Upper lobe of left lung (tissue), 6 donors: ENCODE data around the gene SLF1. TPM values are rescaled to one million over a fixed set of nuclear protein-coding genes. Genes with fewer than 3 reads are reported as not detected.

ENCODE experiments used
- ATAC-seq, 2 donors: fragments of 200-7000 bp; cut with Tn5 transposase; one replicate each; pipeline ENCODE4 v1.9.1; 2022; ENCODE audit warnings: mild to moderate bottlenecking in 2 of 2, moderate library complexity in 2 of 2; ENCODE audit not compliant: low FRiP score in 2 of 2
- DNase-seq, 2 donors: peaks; one replicate each; pipeline ENCODE4 v3.0.0-alpha.2; 2019 to 2020
- H3K27ac ChIP-seq, 4 donors: fragments of 200-600 bp; sonication (generic); one replicate each; pipeline ENCODE4 v1.5.1; 2016 to 2019
- H3K27me3 ChIP-seq, 4 donors: fragments of 200-600 bp; sonication (generic); one replicate each; pipeline ENCODE4 v1.5.1; 2017 to 2019
- H3K36me3 ChIP-seq, 4 donors: fragments of 200-600 bp; sonication (generic); one replicate each; pipeline ENCODE4 v1.5.1; 2016 to 2019
- H3K4me1 ChIP-seq, 4 donors: fragments of 200-600 bp; sonication (generic); one replicate each; pipeline ENCODE4 v1.5.1; 2018 to 2019
- H3K4me3 ChIP-seq, 4 donors: fragments of 200-600 bp; sonication (generic); one replicate each; pipeline ENCODE4 v1.5.1; 2017 to 2019; ENCODE audit warnings: mild to moderate bottlenecking in 2 of 4, moderate library complexity in 1 of 4
- H3K9me3 ChIP-seq, 4 donors: fragments of 200-600 bp; sonication (generic); one replicate each; pipeline ENCODE4 v1.5.1; 2018 to 2019
- EP300 ChIP-seq, 4 donors: sonication (generic); formaldehyde crosslinking; IDR thresholded peaks; one replicate each; pipeline ENCODE4 v1.5.1; 2017; ENCODE audit warnings: antibody characterized with exemption in 4 of 4, control low read depth in 2 of 4
- POLR2A ChIP-seq, 4 donors: fragments of 450-650 bp; IDR thresholded peaks; one replicate each; pipeline ENCODE4 v1.5.1; 2016 to 2017; ENCODE audit warnings: antibody characterized with exemption in 4 of 4, mild to moderate bottlenecking in 2 of 4
- POLR2AphosphoS5 ChIP-seq, 2 donors: sonication (generic); formaldehyde crosslinking; IDR thresholded peaks; one replicate each; pipeline ENCODE4 v1.5.1; 2017; ENCODE audit warnings: antibody characterized with exemption in 2 of 2
- WGBS, 2 donors: methylation state at CpG; one replicate each; pipeline ENCODE4 v1.1.5; 2017 to 2018; 5-methylcytosine and 5-hydroxymethylcytosine counted together
- total RNA-seq, 6 donors: library from RNA; depleted of rRNA in 4 of 6; stranded (reverse); fragments of >200 nt in 4 of 6; gene quantifications; one replicate each; pipeline versions ENCODE4 v1.1.0 to v1.2.1, GENCODE V29; 2016 to 2021
- TF ChIP-seq, protein P1 (sequence below), 6 experiments: fragments of 450-650 bp in 4 of 6; fragments of 200-600 bp in 2 of 6; sonication (generic) in 2 of 6; IDR thresholded peaks; one replicate each; pipeline ENCODE4 v1.5.1; 2016 to 2019; ENCODE audit warnings: antibody characterized with exemption in 6 of 6
- donor health status: DM: no; HTN: no; CAD: no; lungs with moderate emphysema.
- donor health status: DM: no; HTN: yes; CAD: no; lungs with severe emphysema.

The SLF1 gene
- total RNA-seq, 6 donors from 2014 or later: 4.3 to 19.9 (median 8.2) TPM

DNA sequence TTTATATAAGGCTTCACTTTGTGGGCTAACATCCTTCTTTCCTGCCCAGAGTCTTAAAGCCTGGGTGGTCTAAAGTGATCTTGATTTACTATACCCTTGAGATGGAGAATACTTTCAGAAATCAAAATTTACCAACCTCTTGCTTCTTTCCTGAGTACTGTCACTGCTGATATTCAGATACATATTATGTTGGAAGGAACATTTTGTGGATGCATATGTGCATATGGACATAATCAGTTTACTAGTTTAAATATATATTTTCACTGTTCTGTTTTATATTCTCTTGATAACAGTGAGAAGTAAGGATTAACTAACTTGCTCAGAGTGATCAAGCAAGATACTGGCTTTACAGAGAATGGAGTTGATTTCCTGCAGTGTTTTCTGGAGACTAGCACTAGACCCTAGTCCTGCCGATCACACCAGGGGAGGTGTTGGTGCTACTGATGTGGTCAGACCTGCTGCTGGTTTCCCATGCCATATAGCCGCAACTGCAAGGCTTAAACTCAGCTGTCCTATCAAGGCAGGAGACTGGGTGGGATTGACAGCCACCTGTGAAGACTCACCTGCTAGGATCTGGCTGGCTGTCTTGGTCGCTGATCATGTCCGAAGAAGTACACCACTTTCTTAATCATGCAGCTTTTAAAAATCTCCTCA is 57.6 kb downstream of the SLF1 start:
- H3K4me1 ChIP-seq: no peaks in the 10 kb centered on the region
- no peaks in the 10 kb centered on the region for H3K27me3 ChIP-seq
- no peaks in the 10 kb centered on the region for H3K9me3 ChIP-seq
- no peak overlapping the region for H3K4me3 ChIP-seq
- WGBS, 2 donors: 95 to 96% methylated on average over 4 of the region's 4 CpGs
- DNase-seq (no peak), ATAC-seq (no peak)
- no peak overlapping the region for H3K27ac ChIP-seq
- no peak for TF ChIP-seq EP300 (IDR thresholded peaks at IDR 0.05)
- H3K36me3 ChIP-seq: peaks cover 0 to 6% (median 2%) of the 10 kb centered on the region in 4 donors

DNA sequence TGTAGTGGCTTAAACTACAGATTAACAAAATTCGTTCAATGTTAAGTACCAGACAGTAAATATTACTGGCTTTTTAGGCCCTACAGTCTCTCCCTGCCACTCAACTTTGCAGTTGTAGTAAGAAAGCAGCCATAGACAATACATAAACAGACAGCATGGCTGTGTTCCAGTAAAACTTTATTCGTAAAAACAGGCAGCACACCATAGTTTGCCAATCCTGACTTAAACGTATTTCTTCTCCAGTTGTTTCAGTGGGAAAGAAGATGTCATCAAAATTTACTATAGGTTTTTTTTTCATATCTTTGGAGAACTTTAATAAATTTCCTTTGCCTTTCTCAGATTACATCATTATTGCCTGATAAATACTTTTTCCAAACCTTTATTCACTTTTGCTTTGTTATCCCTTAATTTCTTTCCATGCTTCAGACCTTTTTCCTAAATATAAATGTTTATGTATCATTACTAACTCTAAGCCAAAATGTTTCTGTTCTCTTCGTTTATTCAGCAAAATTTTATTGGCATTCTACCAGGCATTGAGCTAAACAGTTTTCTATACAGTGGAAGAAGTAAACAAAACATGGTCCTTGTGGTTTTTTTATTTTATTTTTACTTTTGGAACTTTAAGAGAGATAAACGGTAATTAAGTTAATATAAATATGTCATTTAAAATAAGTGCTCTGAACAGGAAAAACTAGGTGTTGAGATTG is 64.5 kb downstream of the SLF1 start:
- no peak for TF ChIP-seq POLR2A (IDR thresholded peaks at IDR 0.05)
- no peak for TF ChIP-seq EP300 (IDR thresholded peaks at IDR 0.05)
- TF ChIP-seq POLR2AphosphoS5 (IDR thresholded peaks at IDR 0.05): no peak
- TF ChIP-seq, protein P1, sequence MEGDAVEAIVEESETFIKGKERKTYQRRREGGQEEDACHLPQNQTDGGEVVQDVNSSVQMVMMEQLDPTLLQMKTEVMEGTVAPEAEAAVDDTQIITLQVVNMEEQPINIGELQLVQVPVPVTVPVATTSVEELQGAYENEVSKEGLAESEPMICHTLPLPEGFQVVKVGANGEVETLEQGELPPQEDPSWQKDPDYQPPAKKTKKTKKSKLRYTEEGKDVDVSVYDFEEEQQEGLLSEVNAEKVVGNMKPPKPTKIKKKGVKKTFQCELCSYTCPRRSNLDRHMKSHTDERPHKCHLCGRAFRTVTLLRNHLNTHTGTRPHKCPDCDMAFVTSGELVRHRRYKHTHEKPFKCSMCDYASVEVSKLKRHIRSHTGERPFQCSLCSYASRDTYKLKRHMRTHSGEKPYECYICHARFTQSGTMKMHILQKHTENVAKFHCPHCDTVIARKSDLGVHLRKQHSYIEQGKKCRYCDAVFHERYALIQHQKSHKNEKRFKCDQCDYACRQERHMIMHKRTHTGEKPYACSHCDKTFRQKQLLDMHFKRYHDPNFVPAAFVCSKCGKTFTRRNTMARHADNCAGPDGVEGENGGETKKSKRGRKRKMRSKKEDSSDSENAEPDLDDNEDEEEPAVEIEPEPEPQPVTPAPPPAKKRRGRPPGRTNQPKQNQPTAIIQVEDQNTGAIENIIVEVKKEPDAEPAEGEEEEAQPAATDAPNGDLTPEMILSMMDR (IDR thresholded peaks at IDR 0.05): no peak
- no peak overlapping the region for H3K27ac ChIP-seq
- H3K36me3 ChIP-seq: peaks cover 0 to 12% (median 2%) of the 10 kb centered on the region in 4 donors
- no peaks in the 10 kb centered on the region for H3K27me3 ChIP-seq
- no peaks in the 10 kb centered on the region for H3K4me1 ChIP-seq
- ATAC-seq: no peak
- H3K9me3 ChIP-seq: no peaks in the 10 kb centered on the region
- no peak for DNase-seq
- 74% methylated on average over 5 of the region's 5 CpGs for WGBS, 2 donors
- no peak overlapping the region for H3K4me3 ChIP-seq

DNA sequence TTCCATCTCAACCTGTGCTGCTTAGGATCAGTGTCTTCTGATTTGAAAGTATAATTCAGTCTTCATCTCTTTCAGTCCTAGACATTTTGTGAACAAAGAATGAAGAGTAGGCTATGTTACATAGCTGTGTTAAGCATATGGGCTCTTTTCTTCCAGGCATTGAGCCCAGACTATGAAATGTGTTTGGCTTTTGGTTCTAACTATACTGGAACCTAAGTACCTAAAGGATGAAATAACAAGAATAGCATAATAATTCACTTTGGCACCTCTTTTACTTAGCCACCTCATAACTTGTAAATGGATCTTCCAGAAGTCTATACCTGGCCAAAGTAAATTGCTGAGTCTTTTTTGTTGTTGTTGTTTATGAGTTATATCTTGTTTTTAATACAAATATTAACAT is 71.4 kb downstream of the SLF1 start:
- Histone ChIP-seq H3K9me3 (no peaks in the 10 kb centered on the region), H3K27me3 (no peaks in the 10 kb centered on the region), H3K27ac (no peak overlapping the region), H3K4me1 (peaks cover 0 to 5% (median 2%) of the 10 kb centered on the region in 4 donors), H3K4me3 (no peak overlapping the region), H3K36me3 (peaks cover 0 to 25% (median 5%) of the 10 kb centered on the region in 4 donors)
- TF ChIP-seq POLR2A (IDR thresholded peaks at IDR 0.05) (no peak), EP300 (IDR thresholded peaks at IDR 0.05) (no peak), POLR2AphosphoS5 (IDR thresholded peaks at IDR 0.05) (no peak)
- TF ChIP-seq, protein P1 (IDR thresholded peaks at IDR 0.05): no peak
- ATAC-seq (no peak), DNase-seq (no peak)

DNA sequence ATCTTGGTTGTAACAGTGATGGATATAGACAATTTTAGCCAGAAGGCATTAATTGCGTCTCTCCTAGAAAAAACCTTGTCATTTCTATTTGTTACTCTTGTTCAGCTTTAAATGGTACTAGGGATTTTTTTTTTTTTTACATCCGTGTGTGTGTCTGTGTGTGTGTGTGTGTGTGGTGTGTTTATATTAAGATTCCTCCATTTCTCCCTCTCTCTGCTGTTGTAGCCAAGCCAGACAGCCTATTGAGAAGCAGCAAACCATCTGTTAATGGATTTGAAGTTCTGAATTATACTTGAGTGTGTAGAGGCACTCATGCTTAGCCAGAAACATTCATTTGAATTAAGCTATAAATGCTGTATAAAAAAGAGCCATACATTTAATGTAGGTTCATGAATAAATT is 72.3 kb downstream of the SLF1 start:
- ATAC-seq: no peak
- Histone ChIP-seq H3K4me1 (peaks cover 0 to 5% (median 2%) of the 10 kb centered on the region in 4 donors), H3K27me3 (no peaks in the 10 kb centered on the region), H3K36me3 (peaks cover 0 to 25% (median 6%) of the 10 kb centered on the region in 4 donors), H3K9me3 (no peaks in the 10 kb centered on the region), H3K4me3 (no peak overlapping the region), H3K27ac (no peak overlapping the region)
- no peak for DNase-seq
- WGBS, 2 donors: 76 to 77% methylated on average over 2 of the region's 2 CpGs
- TF ChIP-seq, protein P1 (IDR thresholded peaks at IDR 0.05): no peak

DNA sequence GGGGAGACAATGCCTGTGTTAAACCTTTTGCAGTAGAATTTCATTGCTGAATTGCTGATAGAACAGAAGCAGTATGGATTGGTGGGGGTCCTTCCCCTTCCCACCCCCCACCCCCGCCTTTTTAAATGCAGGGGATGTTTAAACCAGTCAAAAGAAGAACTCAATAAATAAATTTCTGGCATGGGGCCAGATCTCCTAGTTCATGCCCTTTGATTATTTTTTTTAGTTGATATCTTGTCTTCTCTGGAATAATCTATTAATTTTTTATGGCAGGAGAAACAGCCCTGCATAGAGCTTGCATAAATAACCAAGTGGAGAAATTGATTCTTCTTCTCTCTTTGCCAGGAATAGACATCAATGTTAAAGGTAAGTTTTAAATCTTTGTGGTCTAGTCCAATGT is 72.8 kb downstream of the SLF1 start:
- Histone ChIP-seq H3K4me3 (no peak overlapping the region), H3K9me3 (no peaks in the 10 kb centered on the region), H3K4me1 (peaks cover 0 to 5% (median 2%) of the 10 kb centered on the region in 4 donors), H3K27me3 (no peaks in the 10 kb centered on the region), H3K36me3 (peaks cover 0 to 24% (median 6%) of the 10 kb centered on the region in 4 donors), H3K27ac (no peak overlapping the region)
- WGBS, 2 donors: 86 to 100% methylated on average over 1 of the region's 1 CpG
- no peak for ATAC-seq
- no peak for DNase-seq
- TF ChIP-seq POLR2A (IDR thresholded peaks at IDR 0.05): no peak
- TF ChIP-seq, protein P1 (IDR thresholded peaks at IDR 0.05): no peak
- TF ChIP-seq POLR2AphosphoS5 (IDR thresholded peaks at IDR 0.05): no peak
